GM06990 (cell line): ENCODE measurements around the gene PHKB.

Source experiments
- DNase-seq: peaks from one replicate; pipeline ENCODE4 v3.0.0-alpha.2; 2011; ENCODE audit not compliant: insufficient read length; ENCODE audit errors: extremely low read depth
- H3K27me3 ChIP-seq: replicated peaks from 2 replicates; pipeline ENCODE4 v1.6.0; 2011; ENCODE audit warnings: low read length; ENCODE audit not compliant: control insufficient read depth, insufficient read depth
- H3K36me3 ChIP-seq: 2 replicates; pipeline ENCODE4 v1.5.1; 2011; ENCODE audit warnings: low read length; ENCODE audit not compliant: control insufficient read depth, insufficient read depth
- H3K4me3 ChIP-seq: replicated peaks from 2 replicates; pipeline ENCODE4 v1.5.1; 2011; ENCODE audit warnings: low read depth, mild to moderate bottlenecking, control low read depth, low read length
- CTCF ChIP-seq: IDR thresholded peaks from 2 replicates; pipeline ENCODE4 v1.5.1; 2011; ENCODE audit warnings: low read length, control low read depth, mild to moderate bottlenecking, inconsistent platforms; ENCODE audit not compliant: insufficient read depth, poor library complexity, severe bottlenecking

The PHKB gene

GRCh38 chr16:47705266-47705665 is 244.1 kb downstream of the PHKB start:
- no peaks in the 10 kb centered on the region for H3K27me3 ChIP-seq
- DNase-seq: no peak
- TF ChIP-seq CTCF: no peak
- H3K4me3 ChIP-seq: no peak overlapping the region
- no peaks in the 10 kb centered on the region for H3K36me3 ChIP-seq

GRCh38 chr16:47711809-47712208 is 250.7 kb downstream of the PHKB start:
- no peaks in the 10 kb centered on the region for H3K36me3 ChIP-seq
- H3K4me3 ChIP-seq: no peak overlapping the region
- no peaks in the 10 kb centered on the region for H3K27me3 ChIP-seq
- DNase-seq: no peak
- TF ChIP-seq CTCF: no peak

GRCh38 chr16:47712276-47713224 is 251.4 kb downstream of the PHKB start:
- H3K4me3 ChIP-seq: no peak overlapping the region
- no peak for TF ChIP-seq CTCF
- peak; percentile 2 for DNase-seq
- no peaks in the 10 kb centered on the region for H3K27me3 ChIP-seq
- H3K36me3 ChIP-seq: no peaks in the 10 kb centered on the region

- H3K27me3 ChIP-seq: no peaks in the 10 kb centered on the region
- no peak for TF ChIP-seq CTCF
- DNase-seq: peak; percentile 6
- no peak overlapping the region for H3K4me3 ChIP-seq
- no peaks in the 10 kb centered on the region for H3K36me3 ChIP-seq
Observed at GRCh38 chr16:47713225-47713595, 252.1 kb downstream of the PHKB start.

- no peaks in the 10 kb centered on the region for H3K27me3 ChIP-seq
- no peak for DNase-seq
- H3K36me3 ChIP-seq: no peaks in the 10 kb centered on the region
- no peak overlapping the region for H3K4me3 ChIP-seq
- no peak for TF ChIP-seq CTCF
Observed at GRCh38 chr16:47715442-47716083, 254.4 kb downstream of the PHKB start.
